Measurements from ENCODE around the gene SS18L1.
A peak's percentile ranks its signal among the peaks of the same experiment; 100 is the strongest.
"Not testable (repeated sequence)": the region's sequence is repeated elsewhere in the genome, so short reads cannot be mapped to it uniquely, and the experiment has no call there.

Gene SS18L1, protein sequence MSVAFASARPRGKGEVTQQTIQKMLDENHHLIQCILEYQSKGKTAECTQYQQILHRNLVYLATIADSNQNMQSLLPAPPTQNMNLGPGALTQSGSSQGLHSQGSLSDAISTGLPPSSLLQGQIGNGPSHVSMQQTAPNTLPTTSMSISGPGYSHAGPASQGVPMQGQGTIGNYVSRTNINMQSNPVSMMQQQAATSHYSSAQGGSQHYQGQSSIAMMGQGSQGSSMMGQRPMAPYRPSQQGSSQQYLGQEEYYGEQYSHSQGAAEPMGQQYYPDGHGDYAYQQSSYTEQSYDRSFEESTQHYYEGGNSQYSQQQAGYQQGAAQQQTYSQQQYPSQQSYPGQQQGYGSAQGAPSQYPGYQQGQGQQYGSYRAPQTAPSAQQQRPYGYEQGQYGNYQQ

GRCh38 chr20:62143081-62143956 is at the start of gene SS18L1, which contains the start of gene PSMA7:
SS18L1 (plus strand) TSS chr20:62143769; CDS start chr20:62143821, 52 bp downstream.
PSMA7 (minus strand) TSS chr20:62143394; CDS start chr20:62143303, 91 bp downstream.
- DNase-seq = peak; percentile 62

DNA sequence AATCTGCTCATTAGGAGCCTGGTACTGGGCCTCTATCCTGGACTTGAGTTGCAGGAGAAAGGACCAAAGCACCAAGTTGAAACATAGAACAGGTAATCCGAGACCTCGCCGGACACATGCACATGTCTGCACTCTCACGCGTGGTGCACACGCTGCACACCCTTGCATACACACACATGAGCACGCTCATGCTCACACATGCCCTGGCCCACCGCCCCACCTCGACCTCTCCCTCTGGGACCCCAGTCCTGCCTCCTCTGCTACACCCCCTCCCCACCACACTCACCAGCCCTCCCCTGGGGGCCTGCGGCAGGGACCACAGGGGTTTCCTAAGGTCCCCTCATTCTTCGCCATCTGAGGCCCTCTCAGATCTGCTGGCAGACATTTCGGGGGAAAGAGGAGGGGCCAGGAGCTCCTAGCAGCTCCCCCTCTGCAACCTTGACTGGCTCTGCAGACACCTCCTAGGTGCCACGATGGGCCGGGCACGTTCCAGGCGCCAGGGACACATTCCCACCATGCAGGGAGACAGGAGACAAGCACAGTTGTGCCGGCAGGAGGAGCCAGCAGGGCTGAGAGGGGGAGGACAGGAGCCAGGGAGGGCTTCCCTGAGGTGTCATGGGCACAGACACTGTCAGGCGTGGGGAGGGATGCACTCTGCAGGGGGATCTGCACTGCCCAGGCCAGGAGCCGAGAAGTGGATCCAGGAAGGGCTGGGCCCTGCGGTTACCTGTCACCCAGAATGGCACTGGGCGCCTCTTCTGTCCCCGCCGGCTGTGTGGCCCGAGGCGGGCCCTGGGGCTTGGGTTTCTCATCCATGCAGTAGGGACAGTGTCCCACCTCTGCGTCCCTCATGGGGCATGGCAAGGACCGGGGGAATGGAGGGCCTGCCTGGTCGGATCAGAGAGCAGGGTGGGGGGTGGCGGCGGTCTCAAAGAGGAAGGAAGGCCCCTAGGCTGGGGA is 46.9 kb upstream of the SS18L1 start:
- no peak for DNase-seq

GRCh38 chr20:62097881-62098407 is 45.6 kb upstream of the SS18L1 start:
- DNase-seq = no peak

GRCh38 chr20:62101078-62101477 is 42.5 kb upstream of the SS18L1 start:
- no peak for DNase-seq

DNA sequence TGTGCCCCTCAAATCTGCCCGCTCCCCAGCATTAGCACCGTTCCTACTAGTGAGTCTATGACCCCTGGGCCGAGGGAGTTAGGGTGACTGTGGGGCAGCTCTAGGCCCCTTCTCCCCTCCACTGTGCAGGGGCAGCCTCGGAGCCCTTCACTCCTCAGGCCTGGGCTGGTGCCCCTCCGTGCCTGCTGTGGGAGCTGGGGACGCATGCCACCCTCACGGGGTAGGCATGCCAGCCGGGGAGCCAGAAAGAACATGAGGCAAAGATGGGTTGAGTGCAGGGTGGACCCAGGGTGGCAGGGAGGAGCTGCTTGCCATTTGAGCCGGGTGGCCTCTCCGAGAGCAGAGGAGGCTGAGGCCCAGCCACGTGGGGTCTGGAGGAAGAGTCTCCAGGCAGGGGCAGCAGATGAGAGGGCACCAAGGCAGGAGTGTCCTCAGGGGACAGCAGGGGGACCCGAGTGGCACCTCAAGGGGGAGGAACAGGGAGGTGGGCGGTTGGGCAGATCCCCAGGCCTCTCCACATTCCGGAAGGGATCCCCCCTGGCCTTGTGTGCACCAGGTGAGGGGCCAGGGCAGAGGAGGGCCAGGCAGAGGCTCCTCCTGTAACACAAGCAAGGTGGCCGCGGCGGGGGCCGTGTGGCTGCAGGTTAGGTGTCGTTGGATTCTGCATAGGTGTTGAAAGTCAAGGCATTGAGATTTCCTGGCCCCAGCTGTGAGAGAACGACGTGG is 39.9 kb upstream of the SS18L1 start:
- DNase-seq = no peak

DNA sequence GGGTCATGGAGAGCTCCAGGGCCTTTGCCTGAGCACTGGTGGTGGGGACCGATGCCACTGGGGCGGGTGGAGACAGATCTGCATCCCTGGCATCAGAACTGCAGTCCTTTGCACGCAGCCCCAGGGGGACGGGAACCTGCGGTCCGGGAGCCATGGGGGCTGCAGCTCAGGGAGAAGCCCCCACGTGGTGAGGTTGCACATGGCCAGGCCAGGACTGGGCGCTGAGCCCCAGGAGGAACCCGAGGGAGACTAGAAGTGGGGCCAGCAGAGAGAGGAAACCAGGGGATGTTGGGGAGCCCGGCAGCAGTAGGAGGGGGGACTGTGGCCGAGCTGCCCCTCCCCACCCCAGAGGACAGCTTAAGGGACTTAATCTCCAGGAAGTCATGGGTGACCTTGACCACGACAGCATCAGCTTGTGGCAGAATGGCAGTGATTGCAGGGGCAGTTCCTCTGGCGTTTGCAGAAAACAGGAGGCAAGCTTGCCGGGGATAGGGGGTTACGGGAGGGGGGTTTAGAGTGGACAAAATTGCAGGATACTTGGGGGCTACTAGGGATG is 39.3 kb upstream of the SS18L1 start:
- no peak for DNase-seq

DNA sequence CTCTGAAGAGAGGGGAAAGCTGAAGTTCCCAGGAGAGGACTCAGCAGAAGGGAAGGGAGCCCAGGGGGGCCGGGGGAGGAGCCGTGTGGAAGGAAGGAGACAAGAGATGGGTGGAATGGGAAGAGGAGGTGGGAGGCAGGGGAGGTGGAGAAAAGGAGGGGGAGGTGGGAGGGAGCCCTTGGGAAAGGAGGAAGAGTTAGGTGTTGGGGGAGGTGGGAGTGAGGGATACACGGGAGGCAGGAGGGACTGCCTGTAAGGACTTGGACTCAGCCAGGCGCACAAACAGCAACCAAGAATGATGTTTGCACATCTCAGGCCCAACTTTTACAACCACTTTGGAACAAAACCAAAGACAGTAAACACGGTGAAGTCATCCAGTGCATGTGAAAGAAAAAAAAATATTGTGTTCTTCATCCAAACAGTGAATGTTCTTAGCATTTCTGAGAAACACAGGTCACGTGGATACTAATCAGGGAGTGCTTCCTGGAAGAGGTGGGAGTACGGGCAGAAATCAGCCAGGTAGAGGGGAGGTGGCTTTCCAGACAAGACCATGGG is 38.7 kb upstream of the SS18L1 start:
- DNase-seq = no peak

DNA sequence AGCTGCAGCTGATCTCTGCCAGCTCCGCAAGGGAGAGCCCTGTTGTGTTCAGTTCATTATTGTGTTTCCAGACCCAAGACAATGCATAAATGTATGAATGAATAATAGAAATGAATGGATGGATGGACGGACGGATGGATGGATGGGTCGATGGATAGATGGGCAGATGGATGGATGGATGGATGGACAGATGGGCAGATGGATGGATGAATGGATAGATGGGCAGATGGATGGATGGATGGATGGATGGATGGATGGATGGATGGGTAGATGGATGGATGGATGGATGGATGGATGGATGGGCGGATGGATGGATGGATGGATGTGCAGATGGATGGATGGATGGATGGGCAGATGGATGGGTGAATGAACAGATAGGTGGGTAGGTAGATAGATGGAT is 38.0 kb upstream of the SS18L1 start:
- no peak for DNase-seq

DNA sequence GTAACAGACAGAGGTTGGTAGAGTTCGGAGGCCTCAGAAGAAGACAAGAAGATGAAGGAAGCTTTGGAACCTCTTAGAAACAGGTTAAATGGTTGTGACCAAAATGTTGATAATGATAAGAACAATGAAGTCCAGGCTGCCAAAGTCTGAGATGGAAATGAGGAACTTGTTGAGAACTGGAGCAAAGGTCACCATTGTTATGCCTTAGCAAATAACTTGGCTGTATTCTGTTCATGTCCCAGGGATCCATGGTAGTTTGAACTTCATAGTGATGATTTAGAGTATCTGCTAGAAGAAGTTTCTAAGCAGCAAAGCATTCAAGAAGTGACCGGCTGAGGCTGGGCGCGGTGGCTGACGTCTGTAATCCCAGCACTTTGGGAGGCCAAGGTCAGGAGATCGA is 32.4 kb upstream of the SS18L1 start:
- no peak for DNase-seq

DNA sequence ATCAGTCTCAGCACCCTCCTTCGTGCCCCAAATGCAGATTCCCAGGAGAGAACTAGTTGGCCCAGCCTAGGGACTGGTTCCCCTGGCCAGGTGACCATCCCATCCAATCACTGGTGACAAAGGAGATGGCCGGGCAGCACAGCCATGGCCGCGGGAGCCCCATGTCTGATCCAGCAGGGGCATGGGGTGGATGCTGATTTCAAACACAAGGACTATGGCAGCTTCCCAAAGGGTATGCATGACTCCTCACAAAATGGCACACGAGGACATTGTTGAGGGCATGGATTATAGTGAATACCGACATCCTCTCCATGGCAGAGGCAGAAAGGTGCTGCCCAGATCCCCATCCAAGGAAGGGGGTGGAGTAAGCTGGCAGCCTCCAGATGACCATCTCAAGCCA is 31.2 kb upstream of the SS18L1 start:
- no peak for DNase-seq

GRCh38 chr20:62114894-62115293 is 28.7 kb upstream of the SS18L1 start:
- DNase-seq = no peak

- DNase-seq = not testable (repeated sequence)
Measured at GRCh38 chr20:62115800-62116407, 27.7 kb upstream of the SS18L1 start.

DNA sequence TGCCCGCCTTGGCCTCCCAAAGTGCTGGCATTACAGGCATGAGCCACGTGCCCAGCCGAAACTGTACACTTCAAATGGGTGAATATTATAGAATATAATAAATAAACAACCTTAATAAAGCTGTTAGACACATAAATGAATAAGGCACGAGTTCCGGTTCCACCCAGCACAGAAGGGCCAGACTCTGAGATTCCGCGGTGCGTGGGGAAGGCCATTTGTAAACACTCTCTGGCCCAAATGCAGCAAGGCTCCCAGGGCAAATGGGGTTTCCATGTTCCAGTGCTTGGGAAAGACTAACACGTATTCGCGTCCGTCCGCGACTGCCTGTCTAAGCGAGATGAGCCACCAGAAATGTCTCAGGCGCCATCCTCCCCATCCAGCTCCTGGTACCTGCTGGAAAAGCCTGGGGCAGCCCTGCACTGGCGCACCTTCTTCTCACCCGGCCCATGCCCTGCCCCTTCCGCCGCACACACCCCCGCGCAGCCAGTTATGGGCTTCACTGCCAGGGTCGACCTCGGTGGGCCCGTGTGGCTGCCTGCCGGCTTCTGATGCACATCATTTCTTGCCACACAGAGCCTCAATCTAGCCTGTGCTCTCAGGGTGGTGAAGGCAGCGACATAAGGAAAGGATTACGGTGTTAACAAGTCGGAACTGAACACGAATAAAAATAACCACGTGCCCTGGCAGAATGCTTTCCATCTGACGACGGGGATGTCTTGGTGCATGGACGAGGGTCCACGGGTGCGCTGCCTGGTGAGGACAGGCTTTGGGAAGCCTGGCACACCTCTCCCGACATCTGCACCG is 26.8 kb upstream of the SS18L1 start:
- DNase-seq = no peak

DNA sequence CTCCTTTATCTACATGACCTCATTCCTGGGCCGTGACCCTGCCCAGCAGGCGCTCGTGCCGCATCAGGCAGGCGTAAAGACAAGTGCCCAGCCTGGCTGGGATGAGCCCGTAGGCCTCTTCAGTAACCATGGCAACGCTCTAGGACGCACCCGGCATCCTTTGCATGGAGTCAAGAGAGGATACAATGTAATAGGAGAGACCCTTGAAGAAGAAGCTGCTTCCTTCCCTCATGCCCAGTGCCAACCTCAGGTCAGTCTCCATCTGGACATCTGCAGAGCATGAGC is 26.3 kb upstream of the SS18L1 start:
- no peak for DNase-seq

- no peak for DNase-seq
Measured at GRCh38 chr20:62117658-62118057, 25.9 kb upstream of the SS18L1 start.

GRCh38 chr20:62118113-62119043 is 25.2 kb upstream of the SS18L1 start:
- peak; percentile 21 for DNase-seq

DNA sequence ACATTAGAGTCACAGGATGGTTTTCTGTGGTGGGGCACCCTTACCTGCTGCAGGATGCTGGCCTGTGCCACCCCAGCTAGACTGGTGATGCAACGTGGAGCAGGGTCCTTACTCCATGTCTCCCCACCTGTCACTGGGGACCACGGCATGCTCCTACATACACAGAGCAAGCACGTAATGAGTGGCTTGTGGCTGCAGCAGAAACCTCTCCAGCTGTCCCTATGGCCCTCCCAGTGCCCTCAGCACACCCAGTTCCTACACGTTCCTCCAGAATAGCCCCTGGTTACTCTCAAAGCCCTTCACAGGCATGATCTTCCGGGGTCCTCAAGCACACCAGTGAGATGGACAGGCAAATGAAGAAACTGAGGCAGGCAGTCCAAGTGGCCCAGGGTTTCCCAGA is 24.5 kb upstream of the SS18L1 start:
- no peak for DNase-seq

GRCh38 chr20:62119591-62120364 is 23.8 kb upstream of the SS18L1 start:
- DNase-seq = no peak

Measured in SHP77 treated with DMSO at 0.1 percent for 48 hours (cell line).